ENCODE measurements around the gene HPCAL1.

The HPCAL1 gene

DNA sequence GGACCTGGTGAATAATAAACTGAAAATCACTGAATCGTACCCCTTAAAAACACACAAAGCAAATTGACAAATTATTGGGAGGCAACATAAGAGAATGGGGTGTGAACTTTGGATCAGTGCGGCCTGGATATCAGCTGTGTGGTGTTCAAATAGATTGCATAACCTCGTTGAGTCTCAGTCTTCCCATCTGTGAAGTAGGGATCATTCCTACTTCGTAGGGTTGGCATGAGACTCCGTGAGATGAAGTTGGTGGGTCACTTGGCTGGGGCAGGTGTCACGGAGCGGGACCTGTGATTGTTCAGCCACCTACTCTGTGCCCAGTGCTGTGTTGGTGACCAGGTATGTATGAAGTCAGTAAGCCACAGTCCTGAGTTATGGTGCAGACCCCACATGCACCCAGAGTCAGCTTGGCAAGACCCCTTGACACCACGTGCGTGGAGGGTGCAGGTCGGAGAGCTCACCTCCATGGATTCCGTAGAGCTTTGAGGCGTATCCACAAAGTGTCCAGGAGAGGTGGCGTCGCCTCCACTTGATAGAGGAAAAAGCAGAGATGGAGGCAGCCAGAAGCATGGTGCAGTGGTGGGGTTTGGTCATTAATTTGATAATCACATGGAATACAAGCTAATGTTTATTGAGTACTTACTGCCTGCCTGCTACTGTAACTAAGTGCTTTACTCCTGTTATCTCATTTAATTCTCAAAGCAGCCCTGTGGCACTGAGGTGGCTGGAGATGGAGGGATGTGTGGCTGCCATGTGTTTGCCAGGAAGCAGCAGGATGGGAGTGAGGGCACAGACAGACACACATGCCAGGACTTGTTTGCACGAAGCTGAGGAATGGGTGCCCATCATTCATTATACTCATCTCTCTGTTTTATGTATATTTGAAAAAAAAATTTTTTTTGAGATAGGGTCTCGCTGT, 35.8 kb downstream of the HPCAL1 start:
- no peak for DNase-seq

DNA sequence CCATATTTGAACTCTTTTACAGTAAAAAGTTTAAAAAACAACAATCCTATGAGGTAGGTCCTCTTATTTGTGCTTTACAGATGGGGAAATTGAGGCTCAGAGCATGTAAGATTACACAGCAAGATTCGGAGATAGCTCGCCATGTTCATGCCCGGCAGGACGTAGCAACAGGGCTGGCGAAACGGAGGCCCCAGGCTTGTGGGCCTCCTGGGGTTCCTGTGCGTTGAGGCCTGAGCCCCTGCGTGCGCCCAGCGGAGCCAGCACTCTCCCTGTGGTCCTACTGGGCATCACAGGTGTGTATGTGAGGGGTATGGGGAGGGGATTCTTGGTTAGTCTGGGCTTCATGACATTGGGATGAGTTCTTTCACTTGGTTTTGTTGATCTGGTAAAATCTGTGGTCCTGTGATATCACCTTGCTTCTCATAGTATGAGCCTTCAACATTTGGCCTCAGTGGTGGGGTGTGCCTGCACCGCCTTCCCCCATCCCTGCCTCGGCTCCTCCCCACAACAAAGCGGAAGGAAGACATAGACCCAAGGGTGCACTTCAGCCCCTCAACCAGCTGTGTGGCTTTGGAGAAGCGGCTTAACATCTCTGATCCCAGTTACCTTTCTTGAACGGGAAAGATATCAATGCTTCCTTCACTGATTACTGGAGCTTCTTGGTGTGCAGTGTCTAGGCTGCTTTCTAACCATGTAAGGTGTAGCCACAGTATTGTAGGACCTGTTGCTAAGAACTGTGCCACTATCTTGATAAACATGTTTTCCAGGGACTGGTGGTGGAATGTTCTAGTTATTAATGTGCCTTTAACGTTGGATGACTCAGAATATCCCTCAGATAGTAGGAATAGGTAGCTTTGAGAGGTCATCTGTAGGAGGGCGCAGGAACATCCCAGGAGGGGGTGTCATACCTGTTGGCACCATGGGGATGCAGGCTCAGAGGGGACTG, 37.2 kb downstream of the HPCAL1 start:
- no peak for DNase-seq

DNA sequence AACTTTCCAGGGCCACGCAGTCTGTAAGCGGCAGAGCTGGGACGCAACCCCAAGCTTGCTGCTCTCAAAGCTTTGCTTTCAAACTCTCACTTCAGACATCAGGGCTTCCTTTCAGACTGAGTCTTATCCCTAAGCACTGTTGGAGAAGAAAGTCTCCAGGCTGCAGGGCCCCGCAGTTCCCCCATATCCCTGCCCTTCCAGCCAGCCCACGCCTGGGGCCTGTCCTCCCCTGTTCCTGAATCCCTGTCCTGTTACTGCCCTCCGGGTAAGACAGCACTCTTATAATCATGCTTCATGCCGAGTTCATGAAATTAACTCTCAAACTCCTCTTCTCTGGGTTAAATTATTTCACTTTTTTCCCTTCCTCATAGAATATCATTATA, 37.9 kb downstream of the HPCAL1 start:
- no peak for DNase-seq

DNA sequence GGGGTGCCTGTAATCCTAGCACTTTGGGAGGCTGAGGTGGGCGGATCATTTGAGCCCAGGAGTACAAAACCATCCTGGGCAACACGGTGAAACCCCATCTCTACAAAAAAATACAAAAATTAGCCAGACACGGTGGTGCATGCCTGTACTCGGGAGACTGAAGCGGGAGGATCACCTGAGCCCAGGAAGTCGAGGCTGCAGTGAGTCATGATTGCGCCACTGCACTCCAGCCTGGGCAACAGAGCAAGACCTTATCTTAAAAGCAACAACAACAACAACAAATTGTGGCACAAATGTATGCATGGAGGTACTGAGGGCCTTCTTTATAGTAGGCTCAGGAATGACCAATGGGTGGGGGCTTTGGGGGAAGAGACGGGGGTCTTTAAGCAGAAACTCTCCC, 38.5 kb downstream of the HPCAL1 start:
- no peak for DNase-seq

DNA sequence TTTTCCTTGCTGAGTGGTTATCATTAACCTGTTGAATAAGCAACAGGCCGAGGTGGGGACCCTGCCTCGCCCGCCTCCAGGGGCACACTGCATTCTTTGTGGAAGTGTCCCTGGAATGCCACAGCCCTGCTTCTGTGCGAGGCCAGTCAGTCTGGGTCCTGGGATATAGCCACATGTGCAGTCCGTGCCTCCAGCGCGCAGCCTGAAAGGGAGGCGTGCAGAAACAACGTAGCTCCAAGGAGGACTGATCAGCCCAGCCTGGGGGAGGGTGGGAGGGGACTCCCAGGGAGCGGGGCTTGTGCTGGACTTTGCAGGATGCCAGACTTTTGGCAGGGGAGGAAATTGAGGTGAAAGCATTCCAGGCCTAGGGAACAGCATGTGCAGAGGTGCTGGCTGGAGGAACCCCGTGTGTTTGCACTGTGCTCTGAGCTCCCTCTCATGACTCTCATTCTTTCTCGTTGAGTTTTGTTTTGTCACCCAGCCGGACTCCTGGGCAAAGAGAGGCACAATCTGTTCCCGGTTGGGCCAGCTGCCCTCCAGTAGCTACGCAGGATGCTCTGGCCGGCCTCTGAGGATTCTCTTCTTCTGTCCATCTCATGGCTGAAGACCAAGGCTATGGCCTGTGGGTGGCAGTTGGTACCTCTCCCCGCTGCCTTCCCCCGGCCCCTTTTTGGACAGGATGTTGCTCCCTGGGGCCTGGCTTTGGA, 39.7 kb downstream of the HPCAL1 start:
- DNase-seq: no peak

DNA sequence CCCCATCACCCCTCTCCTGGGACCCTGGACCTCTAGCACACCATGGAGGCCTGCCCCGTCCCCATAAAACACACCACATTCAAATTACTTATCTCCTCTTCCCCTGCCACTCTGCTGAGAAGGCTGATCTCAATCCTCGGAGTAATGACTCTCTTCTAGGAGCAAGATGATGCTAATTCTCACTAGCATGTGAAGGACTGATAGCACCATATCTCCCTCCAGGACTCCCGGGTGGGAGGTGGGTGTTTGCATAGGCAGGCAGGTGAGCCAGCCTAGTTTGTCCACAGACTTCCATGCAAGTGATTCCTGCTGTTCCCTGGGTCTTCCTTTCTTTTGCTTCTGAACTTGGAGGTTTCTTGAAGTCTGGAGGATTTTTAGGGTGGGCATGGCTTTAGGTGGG, 40.5 kb downstream of the HPCAL1 start:
- no peak for DNase-seq

DNA sequence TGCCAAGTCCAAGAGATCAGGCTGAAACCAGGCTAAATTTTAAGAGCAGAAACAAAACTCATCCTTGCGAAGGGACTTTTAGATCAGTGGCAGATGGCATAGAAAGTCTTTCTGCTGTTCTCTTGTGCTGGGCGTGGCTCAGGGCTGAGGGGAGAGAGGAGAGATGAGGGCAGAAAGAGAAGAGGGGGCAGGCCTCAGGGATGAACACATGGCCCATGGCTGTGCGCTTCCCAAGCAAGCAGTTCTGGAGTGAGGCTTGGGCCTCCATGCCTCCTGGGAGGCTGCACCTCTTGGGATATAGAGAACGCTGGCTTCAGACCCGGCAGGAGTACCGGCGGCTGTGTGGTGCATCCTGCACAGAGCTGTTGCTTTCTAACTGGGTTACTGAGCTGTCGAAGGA, 41.0 kb downstream of the HPCAL1 start:
- DNase-seq: no peak

DNA sequence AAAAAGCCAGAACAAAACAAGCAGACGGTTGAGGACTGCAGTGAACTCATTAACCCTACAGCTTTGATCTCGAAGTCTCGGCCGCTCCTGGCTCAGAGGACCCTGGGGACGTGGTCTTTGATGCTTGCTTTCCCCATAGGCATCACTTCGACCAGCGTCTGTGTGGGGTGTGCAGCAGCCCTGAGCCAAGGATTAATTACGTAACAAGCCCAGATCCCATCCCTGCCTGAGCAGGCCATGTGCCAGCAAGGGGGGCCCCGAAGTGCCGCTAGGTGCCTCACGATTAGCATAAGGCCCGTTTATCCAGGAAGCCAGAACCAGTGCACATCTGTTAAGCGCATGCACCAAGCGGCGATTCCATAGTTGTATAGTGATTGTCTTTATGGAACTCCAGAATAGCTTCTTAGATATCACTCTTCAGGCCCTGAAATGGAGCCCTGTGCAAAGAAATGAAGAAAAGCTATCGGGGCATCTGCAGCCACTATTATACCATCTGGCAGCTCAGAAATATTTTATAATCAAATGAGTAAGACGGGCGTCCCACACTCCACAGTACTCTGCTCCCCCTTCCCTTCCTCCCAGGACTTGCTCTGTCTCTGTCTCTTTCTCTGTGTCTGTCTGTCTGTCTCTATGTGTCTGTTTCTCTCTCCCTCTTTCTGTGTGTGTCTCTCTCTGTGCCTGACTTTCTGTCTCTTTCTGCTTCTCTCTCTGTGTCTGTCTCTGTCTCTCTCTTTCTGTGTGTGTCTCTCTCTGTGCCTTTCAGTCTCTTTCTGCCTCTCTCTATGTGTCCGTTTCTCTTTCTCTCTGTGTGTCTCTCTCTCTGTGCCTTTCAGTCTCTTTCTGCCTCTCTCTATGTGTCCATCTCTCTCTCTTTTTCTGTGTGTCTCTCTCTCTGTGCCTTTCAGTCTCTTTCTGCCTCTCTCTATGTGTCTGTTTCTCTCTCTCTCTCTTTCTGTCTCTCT, 41.7 kb downstream of the HPCAL1 start:
- DNase-seq: no peak

DNA sequence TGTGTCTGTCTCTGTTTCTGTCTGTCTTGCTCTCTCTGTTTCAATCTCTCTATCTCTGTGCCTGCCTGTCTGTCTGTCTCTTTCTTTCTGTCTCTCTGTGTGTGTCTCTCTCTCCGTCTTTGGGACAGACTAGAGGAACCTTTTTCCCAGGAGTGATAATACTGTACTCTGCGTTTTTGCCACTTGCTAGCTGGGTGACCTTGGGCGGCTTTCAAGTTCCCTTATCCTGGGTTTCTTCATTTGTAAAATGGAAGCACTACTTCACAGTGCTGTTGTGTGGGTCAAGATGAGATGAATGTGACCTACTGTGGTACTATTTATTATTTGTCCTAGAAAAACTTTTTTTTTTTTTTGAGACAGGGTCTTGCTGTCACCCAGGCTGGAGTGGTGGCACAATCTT, 42.4 kb downstream of the HPCAL1 start:
- no peak for DNase-seq

DNA sequence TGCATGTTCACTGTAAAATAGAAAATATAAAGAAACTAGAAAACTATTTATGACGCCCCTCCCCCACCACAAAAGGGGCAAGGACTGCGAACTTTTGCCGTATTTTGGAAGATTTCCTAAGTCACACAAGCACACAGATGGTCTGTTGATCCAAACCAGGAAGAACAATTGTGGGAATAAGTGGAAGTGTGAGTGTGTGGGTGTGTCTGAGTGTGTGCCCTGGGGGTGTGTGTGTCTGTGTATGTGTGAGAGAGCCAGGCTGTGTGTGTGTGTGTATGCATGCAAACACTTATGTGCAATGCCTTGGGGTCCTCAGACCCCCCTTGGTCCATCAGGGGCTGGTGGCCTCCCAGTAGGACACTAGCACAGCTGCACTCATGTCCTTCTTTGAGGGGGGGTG, 43.1 kb downstream of the HPCAL1 start:
- no peak for DNase-seq

DNA sequence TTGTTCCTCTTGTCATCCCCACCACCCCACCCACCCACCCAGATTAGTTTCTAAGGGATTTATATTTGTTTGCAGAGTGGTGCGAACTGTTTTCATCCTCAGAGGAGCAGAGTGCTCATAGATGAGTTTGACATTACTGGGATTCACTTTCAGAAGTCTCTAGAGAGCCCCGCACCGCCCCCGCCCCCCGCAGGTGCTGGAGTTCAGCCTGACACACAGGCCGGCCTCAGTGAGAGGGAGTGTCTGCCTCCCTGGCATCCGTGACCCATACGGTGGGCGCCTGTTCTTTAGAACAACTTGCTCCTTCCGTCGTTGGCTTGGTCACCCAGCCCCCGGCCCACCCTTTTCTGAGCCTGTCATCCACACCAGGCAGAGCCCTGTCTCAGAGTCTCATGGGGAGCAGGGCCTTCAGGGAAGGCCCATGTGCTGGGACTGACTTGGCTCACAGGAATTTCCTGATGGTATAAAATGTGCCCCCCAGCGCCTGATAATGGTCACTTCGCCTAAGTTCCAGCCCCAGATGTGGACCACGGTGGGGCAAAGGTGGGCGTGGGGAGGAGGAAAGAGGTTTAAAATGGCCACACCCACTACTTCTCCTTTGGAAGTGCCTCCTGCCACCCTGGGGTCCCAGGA, 44.3 kb downstream of the HPCAL1 start:
- peak; percentile 14 for DNase-seq

DNA sequence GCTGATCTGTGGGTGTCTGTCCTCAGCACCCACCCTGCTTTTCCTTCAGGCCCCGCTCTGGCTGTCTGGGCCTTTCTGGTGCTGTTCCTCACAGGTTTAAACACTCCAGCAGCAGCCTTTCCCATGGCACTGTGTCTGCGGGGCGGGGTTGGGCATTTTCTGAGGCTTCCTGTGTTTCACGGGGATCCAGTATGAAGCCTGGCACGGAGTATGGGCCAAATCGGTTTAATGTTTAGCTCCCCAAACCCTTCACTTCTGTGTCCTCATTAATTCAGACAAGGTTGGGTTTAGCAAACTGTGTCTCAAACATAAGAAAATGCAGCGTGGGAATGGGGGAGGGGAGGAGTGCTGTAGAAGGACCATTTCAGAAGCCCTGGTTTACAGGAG, 44.9 kb downstream of the HPCAL1 start:
- DNase-seq: no peak

DNA sequence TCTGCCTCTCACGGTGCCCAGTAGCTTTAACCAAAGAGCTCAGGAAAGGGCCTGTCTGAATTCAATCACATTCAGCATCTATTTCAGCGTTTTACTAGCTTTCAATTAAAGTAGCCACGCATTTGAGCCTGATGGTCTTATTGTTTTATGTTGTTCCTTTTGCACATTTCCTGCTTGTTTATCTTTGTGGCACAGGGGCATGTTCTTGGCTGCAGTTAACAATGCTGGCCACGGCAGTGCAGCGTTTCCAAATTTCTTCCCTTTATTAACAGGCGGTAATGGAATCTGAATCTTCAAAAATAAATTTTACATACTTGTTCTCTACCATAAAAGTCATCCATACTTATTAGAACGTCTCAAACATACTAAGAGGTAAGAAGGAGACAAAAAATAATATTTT, 46.2 kb downstream of the HPCAL1 start:
- no peak for DNase-seq

DNA sequence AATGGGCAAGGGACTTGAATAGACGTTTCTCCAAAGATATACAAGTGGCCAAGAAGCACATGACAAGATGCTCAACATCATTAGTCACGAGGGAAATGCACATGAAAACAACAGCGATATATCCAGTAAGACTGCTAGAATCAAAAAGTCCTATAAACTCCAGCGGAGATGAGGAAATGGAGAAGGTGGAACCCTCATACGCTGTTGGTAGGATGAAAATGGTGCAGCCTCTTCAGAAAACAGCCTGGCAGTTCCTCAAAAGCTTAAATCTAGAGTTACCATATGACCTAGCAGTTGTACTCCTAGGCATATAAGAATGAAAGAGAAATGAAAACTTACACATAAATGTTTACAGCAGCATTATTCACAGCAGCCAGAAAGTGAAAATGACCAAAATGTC, 48.1 kb downstream of the HPCAL1 start:
- DNase-seq: no peak

DNA sequence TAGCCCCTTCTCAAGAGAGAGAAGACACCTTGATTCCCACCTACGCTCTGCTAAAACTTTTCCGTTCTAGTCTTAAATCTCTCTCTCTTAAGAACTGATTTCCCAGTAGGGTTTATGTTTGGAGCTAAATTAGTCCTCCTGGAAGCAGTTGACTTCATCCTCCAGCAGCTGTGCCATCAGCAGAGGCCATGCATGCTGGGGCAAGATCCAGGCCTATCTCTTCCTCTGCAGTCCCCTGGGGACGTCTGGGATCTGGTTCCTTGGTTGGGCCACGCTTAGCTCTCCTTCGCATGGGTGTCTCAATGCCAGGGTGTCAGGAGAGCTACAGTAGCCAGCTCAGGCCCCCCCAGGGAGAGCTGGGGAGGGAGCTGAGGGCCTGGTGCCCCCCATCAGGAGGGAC, 49.7 kb downstream of the HPCAL1 start:
- no peak for DNase-seq

DNA sequence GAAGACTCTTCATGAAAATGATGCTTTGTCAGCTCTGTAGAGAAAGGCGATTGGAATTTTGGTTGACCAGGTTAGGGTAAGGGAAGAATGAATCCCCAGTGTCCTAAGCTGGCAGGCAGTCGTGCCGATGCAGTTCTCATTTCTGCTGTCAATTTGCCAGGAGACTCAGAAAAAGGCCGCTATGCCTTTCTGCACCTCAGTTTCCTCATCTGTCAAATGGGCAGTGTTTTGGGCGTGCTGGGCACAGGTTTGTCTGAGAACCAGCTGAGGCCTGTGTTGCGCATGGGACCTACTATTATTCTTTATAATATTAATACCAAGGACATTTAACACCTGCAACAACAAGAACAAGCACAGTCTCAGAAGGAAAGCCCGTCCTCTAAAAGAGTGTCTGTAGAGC, 50.3 kb downstream of the HPCAL1 start:
- no peak for DNase-seq

DNA sequence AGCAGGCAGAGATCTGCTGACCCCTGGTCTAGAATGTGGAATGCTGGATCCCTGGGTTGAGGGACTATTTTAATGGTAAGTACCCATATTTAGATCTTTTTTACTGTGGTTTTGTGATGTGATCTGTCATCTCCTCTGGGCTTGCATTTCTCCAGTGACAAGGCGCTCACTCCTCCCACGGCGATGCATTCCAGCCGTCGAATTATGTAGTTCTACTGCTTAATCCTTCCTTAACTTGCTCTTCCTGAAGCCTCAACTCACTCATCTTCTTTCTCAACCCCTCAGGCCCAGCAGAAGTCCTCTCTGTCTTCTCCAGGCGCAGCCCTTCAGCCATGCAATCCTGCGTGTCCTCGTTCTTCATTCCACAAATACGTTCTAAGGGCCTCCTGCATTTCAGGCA, 51.2 kb downstream of the HPCAL1 start:
- DNase-seq: no peak

DNA sequence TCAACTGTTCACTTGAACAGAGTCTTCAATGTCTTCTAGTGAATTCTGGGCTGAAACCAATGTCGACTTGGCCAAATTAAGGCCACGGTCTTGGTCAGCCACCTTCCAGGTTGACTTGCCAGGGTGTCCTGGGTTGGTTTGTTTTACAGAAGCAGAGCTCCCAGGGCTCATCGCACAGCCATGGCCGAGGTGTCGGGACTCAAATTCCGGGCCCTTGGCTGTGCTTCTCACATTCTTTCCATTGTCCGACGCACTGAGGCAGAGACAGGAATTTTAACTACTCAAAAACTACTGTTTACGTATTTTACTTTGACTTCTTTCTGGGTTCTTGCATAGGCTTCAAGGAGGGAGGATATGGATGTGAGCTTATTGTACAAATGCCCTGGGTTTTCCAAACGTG, 51.7 kb downstream of the HPCAL1 start:
- DNase-seq: no peak

DNA sequence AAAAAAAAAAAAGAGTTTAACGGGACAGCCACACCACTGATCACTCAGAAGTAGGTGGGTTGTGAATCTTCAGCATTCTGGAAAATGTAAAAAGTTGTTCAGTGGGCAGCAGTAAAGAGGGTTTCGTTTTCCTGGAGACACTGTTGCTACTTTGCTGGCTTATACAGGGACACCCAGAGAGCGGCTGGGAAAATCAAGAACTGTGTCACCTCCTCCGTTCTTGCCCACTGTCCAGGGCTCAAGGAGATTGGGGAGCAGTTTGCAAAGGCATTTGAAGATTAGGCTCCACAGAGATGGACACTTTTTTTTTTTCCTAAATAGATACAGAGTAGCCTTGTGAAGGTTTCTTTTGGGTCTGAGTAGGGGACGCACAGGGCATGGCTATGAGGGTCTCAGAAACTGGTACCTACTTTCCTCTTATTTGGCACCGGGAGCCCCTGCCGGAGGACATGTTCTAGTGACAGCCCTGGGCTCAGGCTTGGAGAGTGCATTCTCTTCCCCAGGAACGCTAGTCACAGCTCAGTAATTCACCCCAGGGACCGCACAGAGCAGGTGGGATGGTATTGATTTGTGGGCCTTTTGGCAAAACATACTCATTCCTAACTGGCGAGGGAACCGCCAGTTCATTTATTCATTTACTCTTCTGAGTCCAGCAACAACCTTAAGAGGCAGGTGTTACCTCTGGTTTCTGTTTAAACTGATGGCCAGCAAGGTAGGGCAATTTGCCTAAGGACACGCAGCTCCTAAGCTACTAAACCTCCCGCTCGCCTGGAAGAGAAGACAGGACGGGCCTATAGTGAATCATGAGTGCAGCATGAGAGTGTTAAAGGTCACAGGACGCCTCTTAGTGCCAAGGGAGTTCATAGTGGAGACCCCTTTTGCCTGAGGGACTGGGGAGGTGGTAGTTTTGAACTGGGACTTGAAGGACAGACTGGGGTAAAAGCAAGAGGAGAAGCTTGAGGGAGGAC, 53.1 kb downstream of the HPCAL1 start:
- DNase-seq: no peak

DNA sequence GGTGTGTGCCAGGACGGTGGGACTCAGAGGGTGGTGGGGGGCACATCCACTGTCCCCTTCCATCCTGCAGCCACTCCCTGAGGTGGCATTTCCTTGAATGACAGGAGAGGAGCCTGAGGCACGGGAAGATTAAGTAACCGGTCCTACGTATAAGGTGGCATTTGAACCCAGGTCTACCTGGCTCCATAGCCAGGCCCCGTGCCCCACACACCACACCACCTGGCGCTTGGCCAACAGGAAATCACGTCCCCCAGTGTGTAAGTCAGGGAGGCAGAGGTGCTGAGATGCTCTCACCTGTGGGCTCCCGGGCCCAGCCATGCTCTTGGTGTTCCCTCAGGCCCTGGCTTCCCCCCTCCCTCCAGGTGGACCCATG, 53.7 kb downstream of the HPCAL1 start:
- DNase-seq: no peak

All from fibroblast of skin of scalp (primary cell).